ENCODE measurements around the gene WFDC1. TPM values are rescaled to one million over a fixed set of nuclear protein-coding genes. Genes with fewer than 3 reads are reported as not detected.

Gene WFDC1
- total and polyA plus RNA-seq, 10 of the 15 experiments (the other 5 are each of a cell fraction or from before 2014, with no cell fraction given), result not detected

DNA sequence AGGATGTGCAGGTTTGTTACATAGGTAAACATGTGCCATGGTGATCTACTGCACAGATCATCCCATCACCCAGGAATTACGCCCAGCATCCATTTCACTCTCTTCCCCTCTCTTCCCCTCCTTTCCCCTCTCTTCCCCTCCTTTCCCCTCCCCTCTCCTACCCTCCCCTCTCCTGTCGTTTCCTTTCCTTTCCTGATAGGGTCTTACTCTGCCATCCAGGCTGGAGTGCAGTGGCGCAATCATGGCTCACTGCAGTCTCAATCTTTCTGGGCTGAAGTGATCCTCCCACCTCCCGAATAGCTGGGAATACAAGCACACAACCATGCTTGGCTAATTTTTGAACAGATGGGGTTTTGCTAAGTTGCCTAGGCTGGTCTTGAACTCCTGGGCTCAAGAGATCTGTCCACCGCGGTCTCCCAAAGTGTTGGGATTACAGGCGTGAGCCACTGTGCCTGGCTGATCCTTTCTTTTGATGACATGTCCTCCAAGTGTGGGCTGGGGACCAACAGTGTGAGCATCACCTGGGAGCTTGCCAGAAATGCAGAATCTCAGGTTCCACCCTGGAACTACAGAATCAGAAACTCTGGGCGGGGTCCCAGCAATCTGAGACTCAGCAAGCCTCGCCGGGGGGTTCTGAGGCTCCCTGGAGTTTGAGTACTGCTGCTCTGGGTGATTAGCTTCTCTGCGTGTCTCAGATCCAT, 84.5 kb downstream of the WFDC1 start:
- no peak for ATAC-seq
- no peak for FAIRE-seq
- intact Hi-C loops (cut with micrococcal nuclease; ENCODE audit: unreplicated experiment), result no loop called here

More for the DNA sequence above, 84.5 kb downstream of the WFDC1 start:
- ChIA-PET RAD21 (ENCODE audit: unreplicated experiment) (no interaction called here), POLR2A (no interaction called here), CTCF (no interaction called here), SMC1A (ENCODE audit: uncharacterized antibody, unreplicated experiment) (no interaction called here)
- no peak overlapping the region for H3K27ac ChIP-seq (ENCODE audit: control insufficient read depth, insufficient read depth)
- 46% methylated on average over 10 of the region's 11 CpGs for WGBS (ENCODE audit: insufficient coverage, insufficient replicate concordance, low lambda C conversion rate, missing lambda C conversion rate)
- no peaks in the 10 kb centered on the region for H3K9me3 ChIP-seq (replicated peaks; ENCODE audit: control insufficient read depth, insufficient read depth, low read length)
- no peak for TF ChIP-seq FOXM1 (IDR thresholded peaks at IDR 0.05; ENCODE audit: low read depth, low read length)
- TF ChIP-seq SIN3A (IDR thresholded peaks at IDR 0.05; ENCODE audit: low read depth, low read length), result no peak
- TF ChIP-seq IKZF2 (IDR thresholded peaks at IDR 0.05), result no peak
- no peak for TF ChIP-seq SMC3 (IDR thresholded peaks at IDR 0.05; ENCODE audit: borderline replicate concordance, low read length)
- TF ChIP-seq NR2C2 (IDR thresholded peaks at IDR 0.05; ENCODE audit: borderline replicate concordance, control insufficient read depth, insufficient read length, low read depth), result no peak
- TF ChIP-seq NR2C1 (IDR thresholded peaks at IDR 0.05), result no peak
- TF ChIP-seq SIX5 (IDR thresholded peaks at IDR 0.05; ENCODE audit: low read depth, low read length, severe bottlenecking), result no peak
- TF ChIP-seq, protein P1, sequence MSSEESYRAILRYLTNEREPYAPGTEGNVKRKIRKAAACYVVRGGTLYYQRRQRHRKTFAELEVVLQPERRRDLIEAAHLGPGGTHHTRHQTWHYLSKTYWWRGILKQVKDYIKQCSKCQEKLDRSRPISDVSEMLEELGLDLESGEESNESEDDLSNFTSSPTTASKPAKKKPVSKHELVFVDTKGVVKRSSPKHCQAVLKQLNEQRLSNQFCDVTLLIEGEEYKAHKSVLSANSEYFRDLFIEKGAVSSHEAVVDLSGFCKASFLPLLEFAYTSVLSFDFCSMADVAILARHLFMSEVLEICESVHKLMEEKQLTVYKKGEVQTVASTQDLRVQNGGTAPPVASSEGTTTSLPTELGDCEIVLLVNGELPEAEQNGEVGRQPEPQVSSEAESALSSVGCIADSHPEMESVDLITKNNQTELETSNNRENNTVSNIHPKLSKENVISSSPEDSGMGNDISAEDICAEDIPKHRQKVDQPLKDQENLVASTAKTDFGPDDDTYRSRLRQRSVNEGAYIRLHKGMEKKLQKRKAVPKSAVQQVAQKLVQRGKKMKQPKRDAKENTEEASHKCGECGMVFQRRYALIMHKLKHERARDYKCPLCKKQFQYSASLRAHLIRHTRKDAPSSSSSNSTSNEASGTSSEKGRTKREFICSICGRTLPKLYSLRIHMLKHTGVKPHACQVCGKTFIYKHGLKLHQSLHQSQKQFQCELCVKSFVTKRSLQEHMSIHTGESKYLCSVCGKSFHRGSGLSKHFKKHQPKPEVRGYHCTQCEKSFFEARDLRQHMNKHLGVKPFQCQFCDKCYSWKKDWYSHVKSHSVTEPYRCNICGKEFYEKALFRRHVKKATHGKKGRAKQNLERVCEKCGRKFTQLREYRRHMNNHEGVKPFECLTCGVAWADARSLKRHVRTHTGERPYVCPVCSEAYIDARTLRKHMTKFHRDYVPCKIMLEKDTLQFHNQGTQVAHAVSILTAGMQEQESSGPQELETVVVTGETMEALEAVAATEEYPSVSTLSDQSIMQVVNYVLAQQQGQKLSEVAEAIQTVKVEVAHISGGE (CRISPR knock-in tag; IDR thresholded peaks at IDR 0.05), result no peak
- no peak for TF ChIP-seq ESRRA (IDR thresholded peaks at IDR 0.05; ENCODE audit: low read length)
- TF ChIP-seq ZBTB33 (IDR thresholded peaks at IDR 0.05), result no peak
- TF ChIP-seq STAT3 (IDR thresholded peaks at IDR 0.05; ENCODE audit: low read depth, low read length), result no peak
- no peak for TF ChIP-seq CREM (IDR thresholded peaks at IDR 0.05; ENCODE audit: low read depth)
- no peak for TF ChIP-seq SUPT20H (IDR thresholded peaks at IDR 0.05; ENCODE audit: borderline replicate concordance, control insufficient read depth, low read depth, low read length)
- TF ChIP-seq ZBTB4 (CRISPR knock-in tag; IDR thresholded peaks at IDR 0.05), result no peak
- no peak for TF ChIP-seq HDAC6 (IDR thresholded peaks at IDR 0.05; ENCODE audit: unreplicated experiment)
- H3K4me2 ChIP-seq (ENCODE audit: control insufficient read depth, insufficient read depth), result no peak overlapping the region
- DNase-seq (ENCODE audit: low read depth, low spot score), result no peak
- H3K27me3 ChIP-seq (replicated peaks in 1 of 2; ENCODE audit: control insufficient read depth in 2 of 2, insufficient read depth in 2 of 2, low read length in 1 of 2), result no peaks in the 10 kb centered on the region
- no peak overlapping the region for H3K4me3 ChIP-seq
- H3K36me3 ChIP-seq (ENCODE audit: control insufficient read depth in 2 of 2, insufficient read depth in 2 of 2, low read length in 1 of 2), result no peaks in the 10 kb centered on the region
- BruUV-seq (replicated peaks), result no TSS peak
- in situ Hi-C loops (cut with MboI), result no loop called here
- H4K20me1 ChIP-seq (ENCODE audit: control insufficient read depth, insufficient read depth), result no peaks in the 10 kb centered on the region
- H3K4me1 ChIP-seq (ENCODE audit: control insufficient read depth, insufficient read depth, low read length), result no peaks in the 10 kb centered on the region
- no peak overlapping the region for H3K9ac ChIP-seq (ENCODE audit: control insufficient read depth, insufficient read depth, low read length)
- no peak overlapping the region for H2AFZ ChIP-seq (ENCODE audit: control insufficient read depth, low read depth, low read length)
- no peaks in the 10 kb centered on the region for H3K79me2 ChIP-seq (ENCODE audit: control insufficient read depth, insufficient read depth, low read length)
